Measurements from ENCODE around the gene CROCC2. TPM values are rescaled to one million over a fixed set of nuclear protein-coding genes. Genes with fewer than 3 reads are reported as not detected.

Gene CROCC2
- total and polyA plus RNA-seq, 2 donors from 2014 or later = 0.13 TPM; not detected in 1

GRCh38 chr2:240964704-240965295 is 58.7 kb downstream of the CROCC2 start:
- FAIRE-seq = no peak
- peaks cover 4% of the 10 kb centered on the region for H3K27me3 ChIP-seq (ENCODE audit: control insufficient read depth, insufficient read depth, low read length)
- no peak overlapping the region for H3K27ac ChIP-seq (ENCODE audit: low read depth in 2 of 2, low read length in 2 of 2)
- H3K36me3 ChIP-seq (ENCODE audit: control insufficient read depth in 2 of 3, insufficient read depth in 3 of 3, low read length in 3 of 3) = no peaks in the 10 kb centered on the region
- peak in 3 of 5 donors; percentile 4 to 65 (median 46) for DNase-seq
- peaks cover 7 to 28% (median 8%) of the 10 kb centered on the region in 3 donors for H3K4me1 ChIP-seq (ENCODE audit: control insufficient read depth in 2 of 3, insufficient read depth in 2 of 3, low read depth in 1 of 3, low read length in 3 of 3)
- intact Hi-C loops (cut with DNase I) = no loop called here
- H3K9me3 ChIP-seq (ENCODE audit: control insufficient read depth in 2 of 3, insufficient read depth in 1 of 3, low read length in 3 of 3) = peaks cover 0 to 2% (median 0%) of the 10 kb centered on the region in 3 donors
- no peak for TF ChIP-seq CTCF (IDR thresholded peaks at IDR 0.05; ENCODE audit: borderline replicate concordance, extremely low read depth, insufficient read depth)
- H3K9ac ChIP-seq (ENCODE audit: low read length in 3 of 3) = no peak overlapping the region
- H3K4me3 ChIP-seq (ENCODE audit: low read length in 3 of 3) = no peak overlapping the region

DNA sequence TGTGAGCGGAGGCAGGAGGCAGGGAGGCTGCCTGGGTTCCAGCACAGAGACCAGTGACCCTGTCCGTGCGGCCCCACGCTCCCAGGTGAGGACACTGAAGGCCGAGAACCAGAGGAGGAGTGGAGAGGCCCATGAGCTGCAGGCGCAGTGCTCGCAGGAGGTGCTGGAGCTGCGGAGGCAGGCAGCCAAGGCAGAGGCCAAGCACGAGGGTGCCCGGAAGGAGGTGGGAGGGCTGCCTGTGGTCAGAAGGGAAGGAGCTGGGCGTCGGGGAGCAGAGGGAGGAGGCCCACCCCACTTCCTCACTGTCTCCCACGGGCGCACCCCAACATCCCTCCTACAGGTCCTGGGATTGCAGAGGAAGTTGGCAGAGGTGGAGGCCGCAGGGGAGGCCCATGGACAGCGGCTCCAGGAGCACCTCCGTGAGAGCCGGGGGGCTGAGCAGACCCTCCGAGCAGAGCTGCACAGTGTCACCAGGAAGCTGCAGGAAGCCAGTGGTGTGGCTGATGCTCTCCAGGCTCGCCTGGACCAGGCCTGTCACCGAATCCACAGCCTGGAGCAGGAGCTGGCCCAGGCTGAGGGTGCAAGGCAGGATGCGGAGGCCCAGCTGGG is 59.3 kb downstream of the CROCC2 start:
- FAIRE-seq = no peak
- H3K9me3 ChIP-seq (ENCODE audit: control insufficient read depth in 2 of 3, insufficient read depth in 1 of 3, low read length in 3 of 3) = peaks cover 0 to 2% (median 0%) of the 10 kb centered on the region in 3 donors
- H3K36me3 ChIP-seq (ENCODE audit: control insufficient read depth in 2 of 3, insufficient read depth in 3 of 3, low read length in 3 of 3) = no peaks in the 10 kb centered on the region
- peak in 3 of 5 donors; percentile 4 to 85 (median 38) for DNase-seq
- peaks cover 4% of the 10 kb centered on the region for H3K27me3 ChIP-seq (ENCODE audit: control insufficient read depth, insufficient read depth, low read length)
- no peak overlapping the region for H3K9ac ChIP-seq (ENCODE audit: low read length in 3 of 3)
- no peak overlapping the region for H3K4me3 ChIP-seq (ENCODE audit: low read length in 3 of 3)
- H3K27ac ChIP-seq (ENCODE audit: low read depth in 2 of 2, low read length in 2 of 2) = no peak overlapping the region
- H3K4me1 ChIP-seq (ENCODE audit: control insufficient read depth in 2 of 3, insufficient read depth in 2 of 3, low read depth in 1 of 3, low read length in 3 of 3) = peaks cover 7 to 25% (median 8%) of the 10 kb centered on the region in 3 donors
- TF ChIP-seq CTCF (IDR thresholded peaks at IDR 0.05; ENCODE audit: borderline replicate concordance, extremely low read depth, insufficient read depth) = no peak
- intact Hi-C loops (cut with DNase I) = no loop called here

- intact Hi-C loops (cut with DNase I) = no loop called here
- Histone ChIP-seq H3K4me3 (ENCODE audit: low read length in 3 of 3) (no peak overlapping the region), H3K36me3 (ENCODE audit: control insufficient read depth in 2 of 3, insufficient read depth in 3 of 3, low read length in 3 of 3) (no peaks in the 10 kb centered on the region), H3K27me3 (ENCODE audit: control insufficient read depth, insufficient read depth, low read length) (peaks cover 4% of the 10 kb centered on the region), H3K27ac (ENCODE audit: low read depth in 2 of 2, low read length in 2 of 2) (no peak overlapping the region), H3K9ac (ENCODE audit: low read length in 3 of 3) (no peak overlapping the region), H3K4me1 (ENCODE audit: control insufficient read depth in 2 of 3, insufficient read depth in 2 of 3, low read depth in 1 of 3, low read length in 3 of 3) (peaks cover 7 to 21% (median 7%) of the 10 kb centered on the region in 3 donors), H3K9me3 (ENCODE audit: control insufficient read depth in 2 of 3, insufficient read depth in 1 of 3, low read length in 3 of 3) (peaks cover 0 to 2% (median 0%) of the 10 kb centered on the region in 3 donors)
- no peak for TF ChIP-seq CTCF (IDR thresholded peaks at IDR 0.05; ENCODE audit: borderline replicate concordance, extremely low read depth, insufficient read depth)
- FAIRE-seq = no peak
- peak in 2 of 5 donors; percentile 43 to 70 for DNase-seq
These were observed 59.8 kb downstream of the CROCC2 start for GRCh38 chr2:240965905-240966456.
